Cardiac muscle cell (in vitro differentiated cells and primary cell): ENCODE measurements around the gene GBF1. TPM values are rescaled to one million over a fixed set of nuclear protein-coding genes. Genes with fewer than 3 reads are reported as not detected.

Experiments
- DNase-seq, 2 donors: peaks; one replicate each; pipeline versions ENCODE4 v3.0.0 to v3.0.0-alpha.2; 2010 to 2017; ENCODE audit warnings: low read depth in 1 of 2, low spot score in 1 of 2
- H3K27ac ChIP-seq: fragments of 200-600 bp; sonication (generic); 2 replicates; pipeline ENCODE4 v1.5.1; 2016
- H3K27me3 ChIP-seq: fragments of 200-600 bp; sonication (generic); 2 replicates; pipeline ENCODE4 v1.6.0; 2016; ENCODE audit warnings: control low read depth
- H3K36me3 ChIP-seq: fragments of 200-600 bp; sonication (generic); 2 replicates; pipeline ENCODE4 v1.5.1; 2016; ENCODE audit warnings: control low read depth
- H3K4me1 ChIP-seq: fragments of 200-600 bp; sonication (generic); 2 replicates; pipeline ENCODE4 v1.8.1; 2017; ENCODE audit warnings: low read depth, mild to moderate bottlenecking, mixed run types
- H3K4me3 ChIP-seq: fragments of 200-600 bp; sonication (generic); 2 replicates; pipeline ENCODE4 v1.5.1; 2016; ENCODE audit warnings: mild to moderate bottlenecking
- H3K9me3 ChIP-seq: fragments of 200-600 bp; sonication (generic); 2 replicates; pipeline ENCODE4 v1.5.1; 2017; ENCODE audit warnings: low read depth, mild to moderate bottlenecking, control low read depth
- CTCF ChIP-seq: IDR thresholded peaks from 2 replicates; pipeline ENCODE4 v1.5.1; 2012; ENCODE audit warnings: low read depth, mild to moderate bottlenecking, low read length
- polyA plus RNA-seq: library from polyadenylated mRNA; unstranded; fragments of >200 nt; fragmentation: Nextera tagmentation; extraction: Ambion mirVana; gene quantifications from 2 replicates; pipeline ENCODE4 v1.2.1, GENCODE V29; 2016
- total RNA-seq: library from RNA; depleted of rRNA; stranded (reverse); fragments of >200 nt; gene quantifications from 2 replicates; pipeline ENCODE4 v1.2.3, GENCODE V29; 2016

GBF1 gene
- total and polyA plus RNA-seq, 2 experiments from 2014 or later: 42.1 to 75.6 TPM

GRCh38 chr10:102399217-102400021, 154.1 kb downstream of the GBF1 start:
- no peaks in the 10 kb centered on the region for H3K27me3 ChIP-seq
- no peaks in the 10 kb centered on the region for H3K36me3 ChIP-seq
- H3K27ac ChIP-seq: peak overlapping the region; percentile 55
- TF ChIP-seq CTCF: peak; percentile 92
- no peaks in the 10 kb centered on the region for H3K9me3 ChIP-seq
- peak; percentile 91 to 92 for DNase-seq
- peak overlapping the region; percentile 64 for H3K4me3 ChIP-seq
- H3K4me1 ChIP-seq: peaks cover 2% of the 10 kb centered on the region

GRCh38 chr10:102400076-102400475, 154.7 kb downstream of the GBF1 start:
- no peak for DNase-seq
- H3K27ac ChIP-seq: no peak overlapping the region
- H3K36me3 ChIP-seq: no peaks in the 10 kb centered on the region
- no peaks in the 10 kb centered on the region for H3K9me3 ChIP-seq
- no peak for TF ChIP-seq CTCF
- H3K4me3 ChIP-seq: no peak overlapping the region
- H3K4me1 ChIP-seq: peaks cover 2% of the 10 kb centered on the region
- H3K27me3 ChIP-seq: no peaks in the 10 kb centered on the region

GRCh38 chr10:102400598-102401341, 155.4 kb downstream of the GBF1 start:
- Histone ChIP-seq H3K27ac (no peak overlapping the region), H3K4me3 (no peak overlapping the region), H3K27me3 (no peaks in the 10 kb centered on the region), H3K36me3 (no peaks in the 10 kb centered on the region), H3K9me3 (no peaks in the 10 kb centered on the region), H3K4me1 (peaks cover 2% of the 10 kb centered on the region)
- TF ChIP-seq CTCF: no peak
- DNase-seq: no peak

DNA sequence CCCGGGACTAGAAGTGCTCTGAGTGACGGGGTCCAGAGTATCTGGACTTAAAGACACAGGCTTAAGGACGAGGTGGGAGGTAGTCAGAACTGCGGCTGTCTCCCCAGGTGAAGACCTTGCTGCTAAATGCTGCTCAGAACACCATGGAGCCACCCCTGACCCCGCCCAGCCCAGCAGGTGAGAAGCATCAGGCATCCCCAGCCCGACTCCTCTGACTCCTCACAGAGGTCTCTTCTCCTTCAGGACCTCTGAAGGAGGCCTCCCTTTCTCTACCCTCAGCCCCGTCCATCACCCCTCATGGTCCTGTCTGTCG, 156.0 kb downstream of the GBF1 start:
- no peaks in the 10 kb centered on the region for H3K9me3 ChIP-seq
- TF ChIP-seq CTCF: no peak
- DNase-seq: no peak
- no peaks in the 10 kb centered on the region for H3K27me3 ChIP-seq
- peaks cover 2% of the 10 kb centered on the region for H3K4me1 ChIP-seq
- H3K36me3 ChIP-seq: no peaks in the 10 kb centered on the region
- no peak overlapping the region for H3K27ac ChIP-seq
- H3K4me3 ChIP-seq: no peak overlapping the region

GRCh38 chr10:102401735-102402511, 156.6 kb downstream of the GBF1 start:
- H3K36me3 ChIP-seq: no peaks in the 10 kb centered on the region
- DNase-seq: no peak
- H3K4me3 ChIP-seq: no peak overlapping the region
- no peaks in the 10 kb centered on the region for H3K27me3 ChIP-seq
- no peak overlapping the region for H3K27ac ChIP-seq
- peaks cover 2% of the 10 kb centered on the region for H3K4me1 ChIP-seq
- H3K9me3 ChIP-seq: no peaks in the 10 kb centered on the region
- no peak for TF ChIP-seq CTCF
